Nephron (organoid): ENCODE measurements around the gene THBS3.
"Not testable (repeated sequence)": the region's sequence is repeated elsewhere in the genome, so short reads cannot be mapped to it uniquely, and the experiment has no call there.

Experiments
- H3K27ac Mint-ChIP-seq, 3 experiments: 2 replicates each; pipeline ENCODE4 v1.8.0; 2020; ENCODE audit warnings: mixed read lengths in 3 of 3, mild to moderate bottlenecking in 2 of 3, moderate library complexity in 1 of 3
- H3K27me3 Mint-ChIP-seq: 2 replicates; pipeline ENCODE4 v1.8.0; 2021; ENCODE audit warnings: low read depth, mild to moderate bottlenecking, moderate library complexity, mixed read lengths
- H3K36me3 Mint-ChIP-seq: 2 replicates; pipeline ENCODE4 v1.8.0; 2020; ENCODE audit warnings: low read depth, mixed read lengths
- H3K4me1 Mint-ChIP-seq: 2 replicates; pipeline ENCODE4 v1.8.0; 2020; ENCODE audit warnings: mixed read lengths
- H3K4me3 Mint-ChIP-seq, 3 experiments: 2 replicates each; pipeline ENCODE4 v1.8.0; 2020; ENCODE audit warnings: mild to moderate bottlenecking in 3 of 3, mixed read lengths in 3 of 3, moderate library complexity in 2 of 3
- H3K9me3 Mint-ChIP-seq: 2 replicates; pipeline ENCODE4 v1.8.0; 2020; ENCODE audit warnings: mixed read lengths
- TF ChIP-seq, protein P1 (sequence below), 3 experiments: fragments of 200-600 bp; sonication (generic); IDR thresholded peaks; one replicate each; pipeline ENCODE4 v1.5.0; 2021; ENCODE audit warnings: antibody characterized with exemption in 3 of 3; ENCODE audit not compliant: unreplicated experiment in 3 of 3

THBS3 gene

DNA sequence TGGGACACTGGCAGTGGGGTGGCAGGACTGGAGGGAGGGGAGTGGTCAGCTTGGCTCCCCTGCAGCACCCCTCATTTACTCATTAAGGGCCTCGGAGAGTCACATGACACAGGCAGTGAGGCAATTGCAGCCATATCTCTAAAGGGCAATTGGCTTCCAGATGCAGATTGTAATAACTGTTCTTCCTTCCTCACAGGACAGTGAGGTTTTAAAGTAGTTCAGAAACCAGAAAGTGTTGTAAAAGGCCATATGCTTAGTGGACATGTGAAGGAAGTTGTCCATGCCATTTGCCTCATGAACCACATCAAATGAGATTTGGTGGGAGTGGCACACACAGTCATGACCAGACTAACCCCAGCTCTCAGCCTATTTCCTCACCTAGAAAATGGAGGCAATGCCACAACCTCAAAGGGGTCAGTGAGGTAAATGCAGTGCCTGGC, 11.9 kb upstream of the THBS3 start:
- Mint-ChIP-seq H3K9me3 (no peaks in the 10 kb centered on the region), H3K27me3 (no peaks in the 10 kb centered on the region), H3K4me1 (peaks cover 17% of the 10 kb centered on the region), H3K27ac (peak overlapping the region; percentile 67 to 94 (median 87)), H3K4me3 (peak overlapping the region; percentile 70 to 76 (median 73)), H3K36me3 (peaks cover 16% of the 10 kb centered on the region)
- TF ChIP-seq, protein P1, sequence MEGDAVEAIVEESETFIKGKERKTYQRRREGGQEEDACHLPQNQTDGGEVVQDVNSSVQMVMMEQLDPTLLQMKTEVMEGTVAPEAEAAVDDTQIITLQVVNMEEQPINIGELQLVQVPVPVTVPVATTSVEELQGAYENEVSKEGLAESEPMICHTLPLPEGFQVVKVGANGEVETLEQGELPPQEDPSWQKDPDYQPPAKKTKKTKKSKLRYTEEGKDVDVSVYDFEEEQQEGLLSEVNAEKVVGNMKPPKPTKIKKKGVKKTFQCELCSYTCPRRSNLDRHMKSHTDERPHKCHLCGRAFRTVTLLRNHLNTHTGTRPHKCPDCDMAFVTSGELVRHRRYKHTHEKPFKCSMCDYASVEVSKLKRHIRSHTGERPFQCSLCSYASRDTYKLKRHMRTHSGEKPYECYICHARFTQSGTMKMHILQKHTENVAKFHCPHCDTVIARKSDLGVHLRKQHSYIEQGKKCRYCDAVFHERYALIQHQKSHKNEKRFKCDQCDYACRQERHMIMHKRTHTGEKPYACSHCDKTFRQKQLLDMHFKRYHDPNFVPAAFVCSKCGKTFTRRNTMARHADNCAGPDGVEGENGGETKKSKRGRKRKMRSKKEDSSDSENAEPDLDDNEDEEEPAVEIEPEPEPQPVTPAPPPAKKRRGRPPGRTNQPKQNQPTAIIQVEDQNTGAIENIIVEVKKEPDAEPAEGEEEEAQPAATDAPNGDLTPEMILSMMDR (IDR thresholded peaks at IDR 0.05; ENCODE audit: unreplicated experiment in 3 of 3), result no peak

DNA sequence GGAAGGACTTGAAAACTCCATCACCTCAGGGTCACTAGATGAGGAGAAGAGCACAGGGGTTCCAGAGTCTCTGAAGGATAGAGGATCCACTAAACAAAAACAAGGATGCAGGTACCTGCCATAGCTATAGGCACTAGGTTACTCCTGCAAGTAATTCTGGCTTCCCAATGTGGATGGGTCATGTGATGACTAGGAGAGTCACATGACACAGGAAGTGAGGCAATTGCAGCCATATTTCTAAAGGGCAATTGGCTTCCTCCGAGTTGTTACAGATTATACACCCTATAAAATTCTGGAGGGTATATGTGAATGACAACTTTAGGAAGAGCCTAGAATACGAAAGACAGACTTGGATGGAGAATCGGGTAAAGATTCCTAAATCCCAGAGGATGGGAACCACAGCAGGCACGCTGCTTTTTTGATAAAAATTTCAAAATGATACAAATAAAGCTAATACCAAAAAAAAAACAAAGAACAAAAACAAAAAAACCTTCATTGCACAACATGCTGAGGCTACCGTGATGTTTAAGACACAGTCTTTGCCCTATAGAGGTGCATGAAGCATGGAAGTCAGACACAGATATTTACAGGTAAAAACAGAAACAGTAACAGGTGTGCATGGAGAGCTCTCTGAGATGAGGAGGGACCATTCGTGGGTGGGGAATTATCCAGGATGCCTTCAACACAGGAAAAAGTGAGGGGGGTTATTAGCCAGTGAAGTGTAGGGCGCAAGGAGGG, 11.3 kb upstream of the THBS3 start:
- H3K4me3 Mint-ChIP-seq, result peak overlapping the region; percentile 70 to 76 (median 73)
- no peaks in the 10 kb centered on the region for H3K27me3 Mint-ChIP-seq
- H3K9me3 Mint-ChIP-seq, result no peaks in the 10 kb centered on the region
- TF ChIP-seq, protein P1 (IDR thresholded peaks at IDR 0.05; ENCODE audit: unreplicated experiment in 3 of 3), result no peak
- H3K36me3 Mint-ChIP-seq, result peaks cover 12% of the 10 kb centered on the region
- peaks cover 13% of the 10 kb centered on the region for H3K4me1 Mint-ChIP-seq
- peak overlapping the region; percentile 67 to 94 (median 87) for H3K27ac Mint-ChIP-seq

DNA sequence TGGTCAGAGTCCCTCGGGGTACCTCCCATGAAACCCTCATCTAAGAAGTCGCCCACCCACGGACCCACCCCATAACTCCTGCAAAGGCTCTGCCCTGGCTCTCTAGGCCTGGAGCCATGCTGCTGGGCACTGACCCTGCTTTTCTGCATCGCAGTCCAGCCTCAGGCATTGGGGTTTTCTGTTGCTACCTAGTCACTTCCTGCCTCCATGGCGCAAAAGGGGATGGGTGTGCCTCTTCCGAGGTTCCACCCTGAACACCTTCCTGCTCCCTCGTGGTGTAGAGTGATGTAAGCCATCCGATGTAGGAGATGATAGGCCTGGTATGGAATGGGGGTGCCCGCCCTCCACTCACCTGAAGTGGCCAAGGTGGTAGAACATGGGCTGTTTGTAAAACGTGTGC, 7.0 kb upstream of the THBS3 start:
- not testable (repeated sequence) for H3K4me3 Mint-ChIP-seq, H3K27ac Mint-ChIP-seq, H3K9me3 Mint-ChIP-seq, H3K27me3 Mint-ChIP-seq
- Mint-ChIP-seq H3K36me3 (peaks cover 12% of the 10 kb centered on the region), H3K4me1 (peaks cover 18% of the 10 kb centered on the region)

DNA sequence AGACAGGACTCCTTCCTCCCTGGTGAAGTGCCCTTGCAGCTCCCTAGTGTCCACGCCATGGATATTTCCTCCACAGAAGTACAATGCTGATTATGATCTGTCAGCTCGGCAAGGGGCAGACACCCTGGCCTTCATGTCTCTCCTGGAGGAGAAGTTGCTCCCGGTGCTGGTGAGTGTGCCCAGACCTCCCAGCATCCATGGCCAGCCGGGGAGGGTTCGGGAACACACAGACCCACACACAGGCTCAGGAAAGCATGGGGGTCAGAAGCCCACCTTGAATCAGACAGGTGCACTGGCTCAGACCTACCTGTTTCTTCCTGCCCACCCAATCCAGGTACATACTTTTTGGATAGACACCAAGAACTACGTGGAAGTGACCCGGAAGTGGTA, 4.3 kb upstream of the THBS3 start:
- not testable (repeated sequence) for H3K27ac Mint-ChIP-seq, H3K27me3 Mint-ChIP-seq, H3K9me3 Mint-ChIP-seq, H3K4me3 Mint-ChIP-seq
- peaks cover 12% of the 10 kb centered on the region for H3K36me3 Mint-ChIP-seq
- H3K4me1 Mint-ChIP-seq, result peaks cover 18% of the 10 kb centered on the region

DNA sequence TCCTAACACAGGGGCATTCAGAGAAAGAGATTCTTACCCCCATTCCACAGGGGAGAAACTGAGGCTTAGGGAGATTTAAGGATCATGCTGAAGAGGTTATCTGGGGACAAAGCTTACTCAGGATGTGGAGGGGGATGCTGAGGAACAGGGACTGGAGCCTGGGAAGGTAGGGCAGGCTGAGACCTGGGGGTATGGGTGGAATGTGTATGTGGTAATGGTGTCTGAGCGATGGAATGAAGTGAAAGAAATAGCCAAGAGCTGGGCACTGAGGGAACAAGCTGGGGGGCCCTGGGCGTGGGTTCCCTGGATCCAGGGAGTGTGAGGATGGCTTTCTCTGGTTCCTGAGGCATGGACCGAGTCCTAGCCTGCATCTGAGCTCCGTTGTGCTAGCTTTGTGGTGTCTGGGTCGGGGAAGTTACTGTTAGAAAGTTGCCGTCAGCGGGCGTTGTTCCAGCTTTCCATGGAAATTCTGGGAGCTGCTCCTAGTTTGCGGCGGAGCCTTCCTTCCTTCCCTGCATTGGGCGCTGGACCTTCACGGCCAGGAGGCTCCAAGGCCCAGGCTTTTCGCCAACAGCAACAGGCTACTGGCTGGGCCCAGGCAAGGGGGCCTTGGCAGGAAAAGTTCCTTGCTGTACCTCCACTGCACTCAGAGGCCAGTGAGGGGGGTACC, 3.8 kb upstream of the THBS3 start:
- H3K9me3 Mint-ChIP-seq, H3K27me3 Mint-ChIP-seq, H3K36me3 Mint-ChIP-seq: not testable (repeated sequence)
- Mint-ChIP-seq H3K4me3 (peak overlapping the region; percentile 47 to 76 (median 65)), H3K27ac (peak overlapping the region in 2 of 3 experiments; percentile 35 to 80), H3K4me1 (peaks cover 23% of the 10 kb centered on the region)

DNA sequence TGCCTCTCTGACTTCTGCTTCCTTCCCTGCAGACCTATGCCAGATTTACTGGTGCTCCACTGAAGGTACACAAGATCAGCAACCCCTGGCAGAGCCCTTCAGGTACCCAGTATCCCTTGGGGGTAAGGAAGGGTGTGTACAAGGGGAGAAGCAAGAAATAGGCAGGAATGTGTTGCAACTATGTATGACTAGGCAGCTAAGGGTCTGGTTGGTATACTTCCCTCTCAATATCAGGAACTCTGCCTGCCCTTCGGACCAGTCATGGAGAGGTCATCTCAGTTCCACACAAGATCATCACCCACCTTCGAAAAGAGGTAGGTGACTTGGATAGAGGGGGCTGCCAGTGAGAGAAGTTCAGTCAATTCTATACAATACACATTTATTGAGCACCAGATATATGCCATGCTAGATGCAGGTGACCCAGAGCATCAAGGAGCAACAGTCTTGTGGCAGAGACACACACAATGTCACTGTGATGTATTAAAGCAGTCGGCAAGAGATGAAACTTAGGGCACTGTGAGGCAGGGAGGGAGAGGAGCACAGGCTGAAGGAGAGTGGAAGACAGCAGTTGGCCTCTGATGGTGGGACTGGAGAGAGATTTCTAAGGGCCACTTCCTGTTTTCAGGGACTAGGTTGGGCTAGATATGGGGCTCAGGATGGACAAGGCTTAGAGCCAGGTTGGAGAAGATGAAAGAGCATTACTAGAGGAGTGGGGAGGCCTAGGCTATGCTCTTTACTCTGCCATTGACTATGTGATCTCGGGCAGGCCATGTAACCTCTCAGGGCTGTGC, 2.8 kb upstream of the THBS3 start:
- peak overlapping the region; percentile 40 to 72 (median 64) for H3K4me3 Mint-ChIP-seq
- TF ChIP-seq, protein P1 (IDR thresholded peaks at IDR 0.05; ENCODE audit: unreplicated experiment in 3 of 3), result no peak
- peak overlapping the region in 1 of 3 experiments; percentile 22 for H3K27ac Mint-ChIP-seq
- H3K9me3 Mint-ChIP-seq, result no peaks in the 10 kb centered on the region
- H3K36me3 Mint-ChIP-seq, result peaks cover 8% of the 10 kb centered on the region
- H3K4me1 Mint-ChIP-seq, result peaks cover 27% of the 10 kb centered on the region
- H3K27me3 Mint-ChIP-seq, result no peaks in the 10 kb centered on the region

DNA sequence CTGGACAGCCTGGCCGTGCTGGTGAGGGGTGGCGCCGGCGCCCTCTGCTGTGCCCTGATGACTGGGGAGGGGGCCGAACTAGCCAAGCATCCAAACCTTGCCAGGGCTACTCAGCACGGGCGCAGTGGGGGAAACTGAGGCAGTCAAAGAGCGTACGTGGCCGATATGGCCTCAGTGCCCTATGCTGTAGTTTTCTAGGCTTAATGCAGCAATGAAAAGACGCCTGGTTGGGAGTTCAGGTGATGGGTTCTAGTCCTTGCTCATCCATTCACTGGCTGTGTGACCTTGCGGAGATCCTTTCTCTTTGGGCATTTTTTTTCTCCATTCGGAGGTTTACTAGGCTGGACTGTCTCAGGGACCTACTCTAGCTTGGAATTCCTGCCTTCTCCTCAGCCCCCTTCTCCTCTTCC, 1.6 kb upstream of the THBS3 start:
- Mint-ChIP-seq H3K4me1 (peaks cover 27% of the 10 kb centered on the region), H3K9me3 (no peaks in the 10 kb centered on the region), H3K4me3 (peak overlapping the region; percentile 87 to 91 (median 90)), H3K36me3 (peaks cover 4% of the 10 kb centered on the region), H3K27me3 (no peaks in the 10 kb centered on the region), H3K27ac (peak overlapping the region; percentile 62 to 91 (median 90))
- TF ChIP-seq, protein P1 (IDR thresholded peaks at IDR 0.05; ENCODE audit: unreplicated experiment in 3 of 3), result no peak
